ENCODE measurements around the gene KRT17. TPM values are rescaled to one million over a fixed set of nuclear protein-coding genes. Genes with fewer than 3 reads are reported as not detected.

The KRT17 gene
- total and polyA plus RNA-seq, 10 of the 15 experiments (the other 5 are each of a cell fraction or from before 2014, with no cell fraction given): 0.47 to 30.0 (median 2.5) TPM

DNA sequence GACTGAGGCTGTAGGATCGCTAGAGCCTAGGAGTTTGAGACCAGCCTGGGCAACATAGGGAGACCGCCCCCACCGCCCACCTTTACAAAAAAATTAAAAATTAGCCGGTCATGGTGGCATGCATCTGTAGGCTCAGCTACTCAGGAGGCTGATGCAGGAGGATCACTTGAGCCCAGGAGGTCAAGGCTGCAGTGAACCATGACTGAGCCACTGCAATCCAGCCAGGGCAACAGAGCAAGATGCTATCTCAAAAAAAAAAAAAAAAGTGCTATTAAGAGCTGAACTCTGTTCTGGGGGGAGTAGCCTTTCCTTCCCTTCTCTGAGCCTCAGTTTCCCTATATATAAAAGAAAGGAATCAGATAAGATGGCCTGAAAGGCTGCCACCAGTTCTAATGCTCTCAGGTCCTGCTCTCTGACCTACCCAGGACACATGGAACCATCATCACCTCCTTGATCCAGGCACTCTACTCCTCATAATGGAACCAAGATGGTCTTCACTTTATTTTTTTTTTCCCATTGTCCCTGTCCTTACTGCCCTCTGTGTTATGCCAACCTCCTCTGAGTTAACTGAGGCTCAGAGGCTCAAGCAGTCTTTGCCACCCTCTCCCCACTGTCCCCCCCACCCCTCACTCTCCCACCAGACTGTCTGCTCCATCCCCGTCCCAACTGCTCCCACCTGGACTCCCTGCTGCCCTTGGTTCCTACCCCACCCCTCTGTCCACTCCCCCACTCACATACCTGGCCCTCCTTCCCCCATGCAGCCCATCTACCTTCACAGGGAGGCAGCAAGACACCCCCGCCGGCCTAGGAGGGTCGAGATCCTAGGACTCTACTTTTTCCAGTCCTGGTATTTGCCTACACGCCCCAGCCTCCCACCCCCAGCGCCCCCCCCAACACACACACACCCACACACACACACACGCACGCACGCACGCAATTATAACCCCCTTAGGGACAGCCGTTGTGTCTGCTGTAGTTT is 40.5 kb upstream of the KRT17 start:
- ATAC-seq: no peak

More for the DNA sequence above, 40.5 kb upstream of the KRT17 start:
- whole genome bisulfite sequencing (ENCODE audit: insufficient coverage, insufficient replicate concordance, low lambda C conversion rate, missing lambda C conversion rate): 22% methylated on average over 11 of the region's 15 CpGs
- H2AFZ ChIP-seq (ENCODE audit: control insufficient read depth, low read depth, low read length): peak overlapping the region; percentile 82
- intact Hi-C loops (cut with micrococcal nuclease; ENCODE audit: unreplicated experiment) (loop anchor here (5.0 kb wide), 5 partner anchors 73 to 1048 kb away; no protein-coding TSS in a partner anchor), in situ Hi-C loops (cut with MboI) (loop anchor here (5.0 to 10.0 kb wide), 4 partner anchors 118 to 1050 kb away; no protein-coding TSS in a partner anchor)
- TF ChIP-seq, protein P1, sequence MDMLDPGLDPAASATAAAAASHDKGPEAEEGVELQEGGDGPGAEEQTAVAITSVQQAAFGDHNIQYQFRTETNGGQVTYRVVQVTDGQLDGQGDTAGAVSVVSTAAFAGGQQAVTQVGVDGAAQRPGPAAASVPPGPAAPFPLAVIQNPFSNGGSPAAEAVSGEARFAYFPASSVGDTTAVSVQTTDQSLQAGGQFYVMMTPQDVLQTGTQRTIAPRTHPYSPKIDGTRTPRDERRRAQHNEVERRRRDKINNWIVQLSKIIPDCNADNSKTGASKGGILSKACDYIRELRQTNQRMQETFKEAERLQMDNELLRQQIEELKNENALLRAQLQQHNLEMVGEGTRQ (IDR thresholded peaks at IDR 0.05; ENCODE audit: borderline replicate concordance, low read depth, low read length): no peak
- no peak for TF ChIP-seq JUNB (IDR thresholded peaks at IDR 0.05)
- TF ChIP-seq, protein P2, sequence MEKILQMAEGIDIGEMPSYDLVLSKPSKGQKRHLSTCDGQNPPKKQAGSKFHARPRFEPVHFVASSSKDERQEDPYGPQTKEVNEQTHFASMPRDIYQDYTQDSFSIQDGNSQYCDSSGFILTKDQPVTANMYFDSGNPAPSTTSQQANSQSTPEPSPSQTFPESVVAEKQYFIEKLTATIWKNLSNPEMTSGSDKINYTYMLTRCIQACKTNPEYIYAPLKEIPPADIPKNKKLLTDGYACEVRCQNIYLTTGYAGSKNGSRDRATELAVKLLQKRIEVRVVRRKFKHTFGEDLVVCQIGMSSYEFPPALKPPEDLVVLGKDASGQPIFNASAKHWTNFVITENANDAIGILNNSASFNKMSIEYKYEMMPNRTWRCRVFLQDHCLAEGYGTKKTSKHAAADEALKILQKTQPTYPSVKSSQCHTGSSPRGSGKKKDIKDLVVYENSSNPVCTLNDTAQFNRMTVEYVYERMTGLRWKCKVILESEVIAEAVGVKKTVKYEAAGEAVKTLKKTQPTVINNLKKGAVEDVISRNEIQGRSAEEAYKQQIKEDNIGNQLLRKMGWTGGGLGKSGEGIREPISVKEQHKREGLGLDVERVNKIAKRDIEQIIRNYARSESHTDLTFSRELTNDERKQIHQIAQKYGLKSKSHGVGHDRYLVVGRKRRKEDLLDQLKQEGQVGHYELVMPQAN (conservative IDR thresholded peaks at IDR 0.05): no peak
- no peak for TF ChIP-seq HDGF (IDR thresholded peaks at IDR 0.05)
- H3K79me2 ChIP-seq (ENCODE audit: control insufficient read depth, insufficient read depth, low read length): no peaks in the 10 kb centered on the region
- RAD21 ChIA-PET (ENCODE audit: unreplicated experiment): interaction anchor here (1.0 to 9.6 kb wide), 14 partner anchors 11 to 1129 kb away, joined by 3 to 193 read pairs (median 4); partner anchors contain the start of gene EIF1
- H3K4me2 ChIP-seq (ENCODE audit: control insufficient read depth, insufficient read depth): peak overlapping the region; percentile 99
- no TSS peak for BruUV-seq (replicated peaks)
- H3K27ac ChIP-seq (ENCODE audit: control insufficient read depth, insufficient read depth): no peak overlapping the region
- H3K9me3 ChIP-seq (replicated peaks; ENCODE audit: control insufficient read depth, insufficient read depth, low read length): no peaks in the 10 kb centered on the region
- DNase-seq (ENCODE audit: low read depth, low spot score) (no peak), FAIRE-seq (no peak)
- CTCF ChIA-PET: interaction anchor here (0.6 to 12.0 kb wide), 26 partner anchors 7 to 1225 kb away, joined by 3 to 420 read pairs (median 4); partner anchors contain the start of gene EIF1
- 0 out of 2 replicates have a peak overlapping the region, but pooled peaks have one; percentile 73 for H3K4me3 ChIP-seq
- H4K20me1 ChIP-seq (ENCODE audit: control insufficient read depth, insufficient read depth): no peaks in the 10 kb centered on the region
- POLR2A ChIA-PET: interaction anchor here (0.6 to 8.3 kb wide), 4 partner anchors 13 to 35 kb away, joined by 3 to 103 read pairs (median 52); partner anchors contain the start of gene EIF1
- H3K4me1 ChIP-seq (ENCODE audit: control insufficient read depth, insufficient read depth, low read length): peaks cover 31% of the 10 kb centered on the region
- SMC1A ChIA-PET (ENCODE audit: uncharacterized antibody, unreplicated experiment): interaction anchor here (0.7 to 6.9 kb wide), 11 partner anchors 14 to 1049 kb away, joined by 3 to 92 read pairs (median 7); partner anchors contain the start of gene EIF1
- no peak overlapping the region for H3K9ac ChIP-seq (ENCODE audit: control insufficient read depth, insufficient read depth, low read length)
- H3K27me3 ChIP-seq (replicated peaks in 1 of 2; ENCODE audit: control insufficient read depth in 2 of 2, insufficient read depth in 2 of 2, low read length in 1 of 2): no peaks in the 10 kb centered on the region
- H3K36me3 ChIP-seq (ENCODE audit: control insufficient read depth in 2 of 2, insufficient read depth in 2 of 2, low read length in 1 of 2): no peaks in the 10 kb centered on the region
